Endometrial microvascular endothelial cells (primary cell): ENCODE data around the gene PLCB2. TPM values are rescaled to one million over a fixed set of nuclear protein-coding genes. Genes with fewer than 3 reads are reported as not detected.

ENCODE experiments used
- total RNA-seq: library from RNA; depleted of rRNA; stranded (reverse); fragments of >200 nt; gene quantifications from one replicate; pipeline ENCODE4 v1.2.3, GENCODE V29; 2015; ENCODE audit errors: inconsistent ontology term

Gene PLCB2
- total RNA-seq, 1 donor from 2014 or later, result 1.6 TPM

Other genes with a start within 250 kb of the PLCB2 start
- gene BMF, start 199.1 kb downstream of the PLCB2 start, total RNA-seq, result 5.2 TPM
- gene BUB1B, start 146.9 kb downstream of the PLCB2 start, total RNA-seq, result 74.1 TPM
- gene PAK6, start 68.9 kb downstream of the PLCB2 start, total RNA-seq, result not detected
- not detected for gene ANKRD63, start 24.9 kb downstream of the PLCB2 start, total RNA-seq
- gene INAFM2, start 15.8 kb upstream of the PLCB2 start, total RNA-seq, result 15.1 TPM
- gene CCDC9B, start 33.0 kb upstream of the PLCB2 start, total RNA-seq, result 16.1 TPM
- gene PHGR1, start 43.1 kb upstream of the PLCB2 start, total RNA-seq, result not detected
- gene DISP2, start 50.3 kb upstream of the PLCB2 start, total RNA-seq, result 0.46 TPM
- gene KNSTRN, start 74.8 kb upstream of the PLCB2 start, total RNA-seq, result 50.6 TPM
- gene IVD, start 97.9 kb upstream of the PLCB2 start, total RNA-seq, result 37.2 TPM
- gene BAHD1, start 133.0 kb upstream of the PLCB2 start, total RNA-seq, result 17.1 TPM
- gene CHST14, start 163.0 kb upstream of the PLCB2 start, total RNA-seq, result 30.3 TPM